ENCODE measurements around the gene COQ10A. TPM values are rescaled to one million over a fixed set of nuclear protein-coding genes. Genes with fewer than 3 reads are reported as not detected.
A peak's percentile ranks its signal among the peaks of the same experiment; 100 is the strongest.

COQ10A gene
- total and polyA plus RNA-seq, 2 of the 13 experiments (the other 11 are each of a cell fraction or from before 2014, with no cell fraction given): 21.0 to 37.3 TPM

GRCh38 chr12:56315622-56316473 lies 49.1 kb downstream of the COQ10A start, which contains the start of gene CNPY2 (continued):
- TF ChIP-seq ZNF343 (CRISPR knock-in tag; IDR thresholded peaks at IDR 0.05) (peak; percentile 69; the same call in 1 of the 2 replicates), ATAD3A (CRISPR knock-in tag; IDR thresholded peaks at IDR 0.05) (no peak), ZKSCAN1 (IDR thresholded peaks at IDR 0.05; ENCODE audit: low read length) (no peak), ZBTB39 (CRISPR knock-in tag; IDR thresholded peaks at IDR 0.05) (no peak), RORA (CRISPR knock-in tag; IDR thresholded peaks at IDR 0.05) (no peak), ZNF33A (CRISPR knock-in tag; IDR thresholded peaks at IDR 0.05; ENCODE audit: borderline replicate concordance) (0 out of 2 replicates have a peak, but pooled peaks have one; percentile 1), AFF4 (CRISPR knock-in tag; IDR thresholded peaks at IDR 0.05) (no peak), ZBTB10 (CRISPR knock-in tag; IDR thresholded peaks at IDR 0.05; ENCODE audit: borderline replicate concordance) (0 out of 2 replicates have a peak, but pooled peaks have one; percentile 46), MZF1 (CRISPR knock-in tag; IDR thresholded peaks at IDR 0.05; ENCODE audit: borderline replicate concordance) (0 out of 2 replicates have a peak, but pooled peaks have one; percentile 23), LCORL (IDR thresholded peaks at IDR 0.05) (no peak), LCORL (CRISPR knock-in tag; IDR thresholded peaks at IDR 0.05) (peak; percentile 91; the same call in 1 of the 2 replicates), WIZ (CRISPR knock-in tag; IDR thresholded peaks at IDR 0.05) (no peak), CREBL2 (CRISPR knock-in tag; IDR thresholded peaks at IDR 0.05; ENCODE audit: borderline replicate concordance) (peak; percentile 39; the same call in 1 of the 2 replicates), HNRNPUL1 (IDR thresholded peaks at IDR 0.05; ENCODE audit: low read depth, low read length) (no peak)
- TF ChIP-seq, protein P1, sequence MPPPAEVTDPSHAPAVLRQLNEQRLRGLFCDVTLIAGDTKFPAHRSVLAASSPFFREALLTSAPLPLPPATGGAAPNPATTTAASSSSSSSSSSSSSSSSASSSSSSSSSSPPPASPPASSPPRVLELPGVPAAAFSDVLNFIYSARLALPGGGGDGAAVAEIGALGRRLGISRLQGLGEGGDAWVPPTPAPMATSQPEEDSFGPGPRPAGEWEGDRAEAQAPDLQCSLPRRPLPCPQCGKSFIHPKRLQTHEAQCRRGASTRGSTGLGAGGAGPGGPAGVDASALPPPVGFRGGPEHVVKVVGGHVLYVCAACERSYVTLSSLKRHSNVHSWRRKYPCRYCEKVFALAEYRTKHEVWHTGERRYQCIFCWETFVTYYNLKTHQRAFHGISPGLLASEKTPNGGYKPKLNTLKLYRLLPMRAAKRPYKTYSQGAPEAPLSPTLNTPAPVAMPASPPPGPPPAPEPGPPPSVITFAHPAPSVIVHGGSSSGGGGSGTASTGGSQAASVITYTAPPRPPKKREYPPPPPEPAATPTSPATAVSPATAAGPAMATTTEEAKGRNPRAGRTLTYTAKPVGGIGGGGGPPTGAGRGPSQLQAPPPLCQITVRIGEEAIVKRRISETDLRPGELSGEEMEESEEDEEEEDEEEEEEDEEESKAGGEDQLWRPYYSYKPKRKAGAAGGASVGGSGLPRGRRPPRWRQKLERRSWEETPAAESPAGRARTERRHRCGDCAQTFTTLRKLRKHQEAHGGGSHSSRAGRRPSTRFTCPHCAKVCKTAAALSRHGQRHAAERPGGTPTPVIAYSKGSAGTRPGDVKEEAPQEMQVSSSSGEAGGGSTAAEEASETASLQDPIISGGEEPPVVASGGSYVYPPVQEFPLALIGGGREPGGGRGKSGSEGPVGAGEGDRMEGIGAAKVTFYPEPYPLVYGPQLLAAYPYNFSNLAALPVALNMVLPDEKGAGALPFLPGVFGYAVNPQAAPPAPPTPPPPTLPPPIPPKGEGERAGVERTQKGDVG (CRISPR knock-in tag; IDR thresholded peaks at IDR 0.05; ENCODE audit: borderline replicate concordance): no peak

Measured in HepG2 (cell line).